IMR-90 (cell line): Measurements from ENCODE around the gene TMUB2. TPM values are rescaled to one million over a fixed set of nuclear protein-coding genes. Genes with fewer than 3 reads are reported as not detected.

ENCODE experiments used
- ATAC-seq: fragments of 200-7000 bp; cut with Tn5 transposase; 2 replicates; pipeline ENCODE4 v1.9.1; 2020; ENCODE audit warnings: low read depth, mild to moderate bottlenecking, moderate library complexity
- BruUV-seq: library from RNA; stranded (reverse); fragments of 400-500 nt; replicated peaks from 2 replicates; lab custom pipeline; 2021; lab: Mats Ljungman, UMichigan
- CTCF ChIA-PET: fragments of 300-600 bp; formaldehyde crosslinking; extraction: SDS; loops from one replicate; lab custom pipeline; 2021; ENCODE audit warnings: antibody characterized with exemption; lab: Yijun Ruan, JAX
- POLR2A ChIA-PET: fragments of 300-600 bp; sonication (Branson Sonifier 250); formaldehyde crosslinking; loops from one replicate; lab custom pipeline; 2022; ENCODE audit warnings: antibody characterized with exemption; ENCODE audit not compliant: unreplicated experiment; lab: Charles Lee
- DNase-seq: peaks from one replicate; pipeline ENCODE4 v3.0.0; 2013
- H2AFZ ChIP-seq: replicated peaks from 2 replicates; pipeline ENCODE3; 2013; ENCODE audit warnings: low read length, mild to moderate bottlenecking; ENCODE audit not compliant: poor library complexity
- H2AK5ac ChIP-seq: 2 replicates; pipeline ENCODE4 v1.6.1; 2013; ENCODE audit warnings: low read depth, low read length, inconsistent platforms
- H2AK9ac ChIP-seq: replicated peaks from 2 replicates; pipeline ENCODE3; 2013; ENCODE audit warnings: mild to moderate bottlenecking, low read depth, low read length, moderate library complexity; ENCODE audit not compliant: poor library complexity
- H2BK120ac ChIP-seq: 2 replicates; pipeline ENCODE4 v1.6.1; 2013; ENCODE audit warnings: low read depth, low read length, inconsistent platforms
- H2BK15ac ChIP-seq: 3 replicates; pipeline ENCODE4 v1.6.1; 2013; ENCODE audit warnings: low read depth, low read length, inconsistent platforms
- H2BK20ac ChIP-seq: 2 replicates; pipeline ENCODE4 v1.6.1; 2013; ENCODE audit warnings: low read depth, mild to moderate bottlenecking, inconsistent platforms, low read length, moderate library complexity
- H2BK5ac ChIP-seq: 2 replicates; pipeline ENCODE4 v1.6.1; 2013; ENCODE audit warnings: mild to moderate bottlenecking, low read depth, low read length, inconsistent platforms; ENCODE audit not compliant: poor library complexity, severe bottlenecking
- H3K14ac ChIP-seq: replicated peaks from 2 replicates; pipeline ENCODE4 v1.6.1; 2013; ENCODE audit warnings: low read depth, low read length, inconsistent platforms
- H3K18ac ChIP-seq: 2 replicates; pipeline ENCODE4 v1.6.1; 2013; ENCODE audit warnings: low read depth, low read length, control low read depth
- H3K23ac ChIP-seq: 2 replicates; pipeline ENCODE4 v1.6.1; 2013; ENCODE audit warnings: low read depth, low read length, inconsistent platforms
- H3K27ac ChIP-seq: 2 replicates; pipeline ENCODE4 v1.5.1; 2013; ENCODE audit warnings: mild to moderate bottlenecking, control low read depth, low read length; ENCODE audit not compliant: insufficient read depth
- H3K27me3 ChIP-seq: 2 replicates; pipeline ENCODE4 v1.6.1; 2013; ENCODE audit warnings: low read length; ENCODE audit not compliant: control insufficient read depth, insufficient read depth
- H3K36me3 ChIP-seq: 2 replicates; pipeline ENCODE4 v1.6.1; 2013; ENCODE audit warnings: low read length, mixed read lengths; ENCODE audit not compliant: control insufficient read depth, insufficient read depth
- H3K4ac ChIP-seq: 2 replicates; pipeline ENCODE4 v1.6.1; 2013; ENCODE audit warnings: low read depth, low read length, inconsistent platforms
- H3K4me1 ChIP-seq: 2 replicates; pipeline ENCODE4 v1.6.1; 2013; ENCODE audit warnings: low read length, mixed read lengths; ENCODE audit not compliant: control insufficient read depth, insufficient read depth
- H3K4me2 ChIP-seq: 2 replicates; pipeline ENCODE4 v1.6.1; 2013; ENCODE audit warnings: low read depth, mild to moderate bottlenecking, control low read depth, low read length, moderate library complexity
- H3K4me3 ChIP-seq: 2 replicates; pipeline ENCODE4 v1.5.1; 2013; ENCODE audit warnings: low read depth, mild to moderate bottlenecking, control low read depth, low read length, moderate library complexity; ENCODE audit not compliant: insufficient read depth
- H3K56ac ChIP-seq: 2 replicates; pipeline ENCODE4 v1.6.1; 2013; ENCODE audit warnings: low read length, inconsistent platforms; ENCODE audit not compliant: insufficient read depth; ENCODE audit errors: extremely low read depth
- H3K79me1 ChIP-seq, 2 experiments: 2 replicates each; pipeline ENCODE4 v1.6.1; 2013; ENCODE audit warnings: low read length in 2 of 2, inconsistent platforms in 1 of 2, low read depth in 1 of 2
- H3K9ac ChIP-seq: 2 replicates; pipeline ENCODE4 v1.6.1; 2013; ENCODE audit warnings: low read depth, low read length, control low read depth
- H3K9me1 ChIP-seq: 2 replicates; pipeline ENCODE4 v1.6.1; 2013; ENCODE audit warnings: low read length, inconsistent platforms; ENCODE audit not compliant: insufficient read depth
- H3K9me3 ChIP-seq: 2 replicates; pipeline ENCODE4 v1.6.1; 2013; ENCODE audit warnings: low read length; ENCODE audit not compliant: control insufficient read depth, insufficient read depth
- H4K20me1 ChIP-seq: 2 replicates; pipeline ENCODE4 v1.6.1; 2013; ENCODE audit warnings: low read length, inconsistent platforms; ENCODE audit not compliant: insufficient read depth
- H4K5ac ChIP-seq: 2 replicates; pipeline ENCODE4 v1.6.1; 2013; ENCODE audit warnings: mild to moderate bottlenecking, low read depth, low read length, control low read depth
- H4K8ac ChIP-seq, 2 experiments: 2 replicates each; pipeline ENCODE4 v1.6.1; 2013; ENCODE audit warnings: low read depth in 2 of 2, low read length in 2 of 2, control low read depth in 1 of 2, inconsistent platforms in 1 of 2
- H4K91ac ChIP-seq: 2 replicates; pipeline ENCODE4 v1.6.1; 2013; ENCODE audit warnings: low read depth, low read length, inconsistent platforms; ENCODE audit not compliant: insufficient read depth
- CTCF ChIP-seq: conservative IDR thresholded peaks from 2 replicates; pipeline ENCODE4 v1.5.1; 2012; ENCODE audit warnings: mild to moderate bottlenecking, low read depth, low read length, improper control_type of control experiment
- FOS ChIP-seq: fragments of 150-350 bp; IDR thresholded peaks from 2 replicates; pipeline ENCODE4 v1.6.1; 2016; ENCODE audit warnings: low read depth, low read length
- NFE2L2 ChIP-seq: fragments of 150-350 bp; IDR thresholded peaks from 2 replicates; pipeline ENCODE4 v1.6.1; 2016; ENCODE audit warnings: low read depth, mild to moderate bottlenecking, low read length
- WGBS, 2 experiments: methylation state at CpG; one replicate each; pipeline versions ENCODE4 v1.1.5 to v1.1.7; 2013; ENCODE audit warnings: missing lambda C conversion rate in 2 of 2; ENCODE audit not compliant: insufficient read length in 1 of 2; ENCODE audit errors: extremely low coverage in 2 of 2; 5-methylcytosine and 5-hydroxymethylcytosine counted together
- dilution Hi-C: fragments of 300-500 bp; cut with HindIII; formaldehyde crosslinking; loops from one replicate; pipeline ENCODE4 v1.14.3; 2018; ENCODE audit warnings: low sequenced_read_pairs; ENCODE audit not compliant: unreplicated experiment
- in situ Hi-C: fragments of 300-500 bp; cut with MboI; formaldehyde crosslinking; loops from 3 replicates; pipeline ENCODE4 v1.14.3; 2019; ENCODE audit warnings: low sequenced_read_pairs, inconsistent platforms, mixed read lengths
- intact Hi-C: fragments of 100-400 bp; cut with micrococcal nuclease; formaldehyde crosslinking; loops from 2 replicates; pipeline ENCODE4 v1.10.0; 2022
- polyA plus RNA-seq, 3 experiments: library from polyadenylated mRNA; depleted of rRNA; stranded (reverse); fragments of >200 nt; gene quantifications; 2 replicates each; pipeline ENCODE4 v1.2.3, GENCODE V29; 2012; ENCODE audit warnings: low replicate concordance in 1 of 3
- total RNA-seq: library from RNA; depleted of rRNA; stranded (reverse); fragments of >200 nt; gene quantifications from 2 replicates; pipeline ENCODE4 v1.2.3, GENCODE V29; 2012

TMUB2 gene
- total and polyA plus RNA-seq, 2 of the 4 experiments (the other 2 are of a cell fraction) = 16.5 to 42.5 TPM

- ATAC-seq (no peak), DNase-seq (no peak)
- WGBS, 2 experiments = 60% methylated on average over 1 of the region's 2 CpGs; no CpG with 5 or more reads in 1 of the 2 experiments
- BruUV-seq = no TSS peak
- Histone ChIP-seq H3K27ac (no peak overlapping the region), H3K14ac (no peak overlapping the region), H3K18ac (no peak overlapping the region), H3K9ac (no peak overlapping the region), H4K5ac (no peak overlapping the region), H2BK120ac (no peak overlapping the region), H3K27me3 (no peaks in the 10 kb centered on the region), H4K20me1 (peaks cover 4% of the 10 kb centered on the region), H2BK5ac (no peak overlapping the region), H3K4me1 (peaks cover 2% of the 10 kb centered on the region), H3K9me3 (no peaks in the 10 kb centered on the region), H4K91ac (no peak overlapping the region), H3K4me2 (no peak overlapping the region), H2AK9ac (no peak overlapping the region), H3K4me3 (no peak overlapping the region), H3K23ac (no peak overlapping the region), H2BK20ac (no peak overlapping the region), H2BK15ac (no peak overlapping the region), H3K36me3 (peaks cover 14% of the 10 kb centered on the region; the same call in 1 of the 2 replicates), H4K8ac (no peak overlapping the region), H3K4ac (no peak overlapping the region), H3K56ac (no peak overlapping the region), H3K79me1 (peaks cover 21 to 55% of the 10 kb centered on the region in 2 experiments), H2AK5ac (no peak overlapping the region), H2AFZ (no peak overlapping the region), H3K9me1 (peaks cover 4% of the 10 kb centered on the region; the same call in 1 of the 2 replicates)
- dilution Hi-C loops (no loop called here), in situ Hi-C loops (no loop called here), intact Hi-C loops (no loop called here)
- TF ChIP-seq FOS = no peak
- no peak for TF ChIP-seq NFE2L2
- no peak for TF ChIP-seq CTCF
- POLR2A ChIA-PET = no interaction called here
- CTCF ChIA-PET = no interaction called here
Observed at GRCh38 chr17:44146375-44147346, 40.1 kb upstream of the TMUB2 start.
